B cell (primary cell): ENCODE data around the gene TKT. TPM values are rescaled to one million over a fixed set of nuclear protein-coding genes. Genes with fewer than 3 reads are reported as not detected.

Source experiments
- ATAC-seq: fragments of 200-7000 bp; cut with Tn5 transposase; one replicate; pipeline ENCODE4 v1.10.0; 2021; ENCODE audit warnings: low read depth, mild to moderate bottlenecking, moderate number of reproducible peaks, moderate library complexity
- CTCF ChIA-PET: fragments of 350-600 bp; sonication (Branson Sonifier 250); formaldehyde crosslinking; loops from one replicate; lab custom pipeline; 2021; ENCODE audit warnings: antibody characterized with exemption, inconsistent platforms; lab: Charles Lee
- POLR2A ChIA-PET: fragments of 350-600 bp; sonication (Branson Sonifier 250); formaldehyde crosslinking; loops from one replicate; lab custom pipeline; 2021; ENCODE audit warnings: antibody characterized with exemption; lab: Charles Lee
- DNase-seq: peaks from one replicate; pipeline ENCODE4 v3.0.0; 2013
- H2AFZ ChIP-seq: 2 replicates; pipeline ENCODE4 v1.6.1; 2012; ENCODE audit warnings: mild to moderate bottlenecking, low read depth, low read length; ENCODE audit not compliant: insufficient read depth, poor library complexity, severe bottlenecking
- H3K27ac ChIP-seq, 2 donors: 1 replicate in 1 of 2; 2 replicates in 1 of 2; pipeline ENCODE4 v1.5.1; 2012 to 2013; ENCODE audit warnings: low read length in 2 of 2, mild to moderate bottlenecking in 2 of 2, moderate library complexity in 1 of 2
- H3K27me3 ChIP-seq, 4 experiments: fragments of 200-600 bp in 1 of 4; sonication (generic) in 1 of 4; replicated peaks in 1 of 4; 1 replicate in 2 of 4; 2 replicates in 2 of 4; pipeline versions ENCODE4 v1.6.1 to v1.7.0; 2013 to 2016; ENCODE audit warnings: low read length in 3 of 4, mild to moderate bottlenecking in 2 of 4, mixed read lengths in 1 of 4, moderate library complexity in 1 of 4; ENCODE audit not compliant: insufficient read depth in 4 of 4, control insufficient read depth in 3 of 4; ENCODE audit errors: control extremely low read depth in 1 of 4
- H3K36me3 ChIP-seq, 2 experiments: replicated peaks in 1 of 2; 1 replicate in 1 of 2; 2 replicates in 1 of 2; pipeline versions ENCODE4 v1.6.1 to v1.7.1; 2013; ENCODE audit warnings: low read length in 1 of 2; ENCODE audit not compliant: insufficient read depth in 2 of 2, control insufficient read depth in 1 of 2; ENCODE audit errors: control extremely low read depth in 1 of 2, extremely low read depth in 1 of 2
- H3K4me1 ChIP-seq, 2 donors: fragments of 200-600 bp in 1 of 2; sonication (generic) in 1 of 2; 1 replicate in 1 of 2; 2 replicates in 1 of 2; pipeline versions ENCODE4 v1.5.1 to v1.6.1; 2013 to 2017; ENCODE audit warnings: low read length in 2 of 2; ENCODE audit not compliant: control insufficient read depth in 2 of 2, insufficient read depth in 2 of 2
- H3K4me2 ChIP-seq: replicated peaks from 2 replicates; pipeline ENCODE3; 2012; ENCODE audit warnings: mild to moderate bottlenecking, low read depth, low read length; ENCODE audit not compliant: poor library complexity, severe bottlenecking
- H3K4me3 ChIP-seq, 5 experiments: fragments of 200-600 bp in 1 of 5; sonication (generic) in 1 of 5; 1 replicate in 3 of 5; 2 replicates in 2 of 5; pipeline versions ENCODE4 v1.5.1 to v1.7.0; 2011 to 2016; ENCODE audit warnings: low read length in 4 of 5, mild to moderate bottlenecking in 4 of 5, low read depth in 2 of 5, control low read depth in 1 of 5, moderate library complexity in 1 of 5; ENCODE audit not compliant: insufficient read depth in 1 of 5; ENCODE audit errors: control extremely low read depth in 1 of 5, extremely low read depth in 1 of 5
- H3K79me2 ChIP-seq: fragments of 200-600 bp; sonication (generic); one replicate; pipeline ENCODE4 v1.6.0; 2016; ENCODE audit warnings: low read length; ENCODE audit not compliant: control insufficient read depth, insufficient read depth
- H3K9ac ChIP-seq: fragments of 200-600 bp; sonication (generic); 2 replicates; pipeline ENCODE4 v1.6.1; 2017; ENCODE audit warnings: mild to moderate bottlenecking, low read length, moderate library complexity
- H3K9me3 ChIP-seq, 3 donors: one replicate each; pipeline versions ENCODE4 v1.6.1 to v1.7.1; 2013; ENCODE audit warnings: low read length in 2 of 3; ENCODE audit not compliant: control insufficient read depth in 2 of 3, insufficient read depth in 1 of 3; ENCODE audit errors: control extremely low read depth in 1 of 3
- H4K20me1 ChIP-seq: 2 replicates; pipeline ENCODE4 v1.6.0; 2012; ENCODE audit warnings: mild to moderate bottlenecking, low read length; ENCODE audit not compliant: insufficient read depth, control insufficient read depth, poor library complexity, severe bottlenecking
- H3K27ac Mint-ChIP-seq: one replicate; pipeline ENCODE4 v1.8.0; 2021; ENCODE audit warnings: mixed read lengths
- H3K27me3 Mint-ChIP-seq: one replicate; pipeline ENCODE4 v1.8.0; 2021; ENCODE audit warnings: mixed read lengths
- H3K4me1 Mint-ChIP-seq: one replicate; pipeline ENCODE4 v1.8.0; 2021; ENCODE audit warnings: mixed read lengths
- H3K4me3 Mint-ChIP-seq: one replicate; pipeline ENCODE4 v1.8.0; 2021; ENCODE audit warnings: mixed read lengths
- H3K9me3 Mint-ChIP-seq: one replicate; pipeline ENCODE4 v1.8.0; 2022; ENCODE audit warnings: mixed read lengths; ENCODE audit not compliant: insufficient read depth
- EZH2 ChIP-seq: IDR thresholded peaks from 2 replicates; pipeline ENCODE4 v1.6.1; 2012; ENCODE audit warnings: borderline replicate concordance, low read depth, mild to moderate bottlenecking, moderate library complexity, low read length; ENCODE audit not compliant: insufficient read depth, poor library complexity, severe bottlenecking
- WGBS: methylation state at CpG from one replicate; pipeline ENCODE4 v1.1.5; 2013; ENCODE audit warnings: missing lambda C conversion rate; ENCODE audit not compliant: insufficient coverage; 5-methylcytosine and 5-hydroxymethylcytosine counted together
- intact Hi-C: fragments of 100-400 bp; cut with micrococcal nuclease; formaldehyde crosslinking; loops from one replicate; pipeline ENCODE4 v1.10.0; 2022
- polyA plus RNA-seq: library from polyadenylated mRNA; depleted of rRNA; stranded (reverse); fragments of >200 nt; gene quantifications from 2 replicates; pipeline ENCODE4 v1.2.3, GENCODE V29; 2012
- total RNA-seq, 2 donors: library from RNA; stranded (reverse); fragments of 120-200 nt in 1 of 2; gene quantifications; 1 replicate in 1 of 2; 2 replicates in 1 of 2; pipeline versions ENCODE4 v1.2.3 to v1.2.4, GENCODE V29; 2013 to 2022
- TF ChIP-seq, protein P1 (sequence below): fragments of 200-600 bp; IDR thresholded peaks from one replicate; pipeline ENCODE4 v1.8.0; 2022; ENCODE audit warnings: antibody characterized with exemption, mild to moderate bottlenecking

Gene TKT
- total and polyA plus RNA-seq, 2 donors (not counting 1 experiment from before 2014, with no cell fraction given): 69.5 to 81.0 TPM

DNA sequence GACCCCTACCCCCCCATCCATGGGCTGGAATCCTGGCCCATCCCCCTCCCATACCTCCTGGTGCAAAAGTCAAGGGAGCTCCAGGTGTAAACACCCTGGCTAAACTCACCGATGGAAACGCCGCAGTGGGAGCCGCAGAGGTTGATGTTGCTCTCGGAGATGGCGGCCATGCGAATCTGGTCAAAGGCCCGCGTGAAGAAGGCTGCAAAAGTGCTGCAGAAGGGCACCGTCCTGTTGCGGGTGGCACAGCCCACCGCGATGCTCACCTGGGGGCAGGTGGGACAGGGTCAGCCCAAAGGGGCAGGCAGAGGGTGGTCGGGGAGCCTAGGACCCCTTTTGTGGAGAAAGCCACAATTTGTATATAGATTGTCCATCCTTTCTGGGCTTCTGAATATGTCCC lies 26.7 kb downstream of the TKT start:
- TF ChIP-seq EZH2: no peak
- TF ChIP-seq, protein P1, sequence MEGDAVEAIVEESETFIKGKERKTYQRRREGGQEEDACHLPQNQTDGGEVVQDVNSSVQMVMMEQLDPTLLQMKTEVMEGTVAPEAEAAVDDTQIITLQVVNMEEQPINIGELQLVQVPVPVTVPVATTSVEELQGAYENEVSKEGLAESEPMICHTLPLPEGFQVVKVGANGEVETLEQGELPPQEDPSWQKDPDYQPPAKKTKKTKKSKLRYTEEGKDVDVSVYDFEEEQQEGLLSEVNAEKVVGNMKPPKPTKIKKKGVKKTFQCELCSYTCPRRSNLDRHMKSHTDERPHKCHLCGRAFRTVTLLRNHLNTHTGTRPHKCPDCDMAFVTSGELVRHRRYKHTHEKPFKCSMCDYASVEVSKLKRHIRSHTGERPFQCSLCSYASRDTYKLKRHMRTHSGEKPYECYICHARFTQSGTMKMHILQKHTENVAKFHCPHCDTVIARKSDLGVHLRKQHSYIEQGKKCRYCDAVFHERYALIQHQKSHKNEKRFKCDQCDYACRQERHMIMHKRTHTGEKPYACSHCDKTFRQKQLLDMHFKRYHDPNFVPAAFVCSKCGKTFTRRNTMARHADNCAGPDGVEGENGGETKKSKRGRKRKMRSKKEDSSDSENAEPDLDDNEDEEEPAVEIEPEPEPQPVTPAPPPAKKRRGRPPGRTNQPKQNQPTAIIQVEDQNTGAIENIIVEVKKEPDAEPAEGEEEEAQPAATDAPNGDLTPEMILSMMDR: no peak
- Histone ChIP-seq H3K9ac (no peak overlapping the region), H3K79me2 (no peaks in the 10 kb centered on the region), H3K27me3 (no peaks in the 10 kb centered on the region), H3K4me1 (no peaks in the 10 kb centered on the region), H3K27ac (no peak overlapping the region), H3K4me3 (no peak overlapping the region), H4K20me1 (no peaks in the 10 kb centered on the region), H2AFZ (no peak overlapping the region), H3K4me2 (no peak overlapping the region), H3K36me3 (peaks cover 0 to 93% of the 10 kb centered on the region in 2 experiments), H3K9me3 (no peaks in the 10 kb centered on the region)
- Mint-ChIP-seq H3K9me3 (no peaks in the 10 kb centered on the region), H3K4me3 (no peak overlapping the region), H3K4me1 (no peaks in the 10 kb centered on the region), H3K27me3 (no peaks in the 10 kb centered on the region), H3K27ac (no peak overlapping the region)
- intact Hi-C loops: no loop called here
- ChIA-PET POLR2A (no interaction called here), CTCF (no interaction called here)
- no peak for ATAC-seq
- WGBS: 96% methylated on average over 14 of the region's 14 CpGs
- DNase-seq: no peak

DNA sequence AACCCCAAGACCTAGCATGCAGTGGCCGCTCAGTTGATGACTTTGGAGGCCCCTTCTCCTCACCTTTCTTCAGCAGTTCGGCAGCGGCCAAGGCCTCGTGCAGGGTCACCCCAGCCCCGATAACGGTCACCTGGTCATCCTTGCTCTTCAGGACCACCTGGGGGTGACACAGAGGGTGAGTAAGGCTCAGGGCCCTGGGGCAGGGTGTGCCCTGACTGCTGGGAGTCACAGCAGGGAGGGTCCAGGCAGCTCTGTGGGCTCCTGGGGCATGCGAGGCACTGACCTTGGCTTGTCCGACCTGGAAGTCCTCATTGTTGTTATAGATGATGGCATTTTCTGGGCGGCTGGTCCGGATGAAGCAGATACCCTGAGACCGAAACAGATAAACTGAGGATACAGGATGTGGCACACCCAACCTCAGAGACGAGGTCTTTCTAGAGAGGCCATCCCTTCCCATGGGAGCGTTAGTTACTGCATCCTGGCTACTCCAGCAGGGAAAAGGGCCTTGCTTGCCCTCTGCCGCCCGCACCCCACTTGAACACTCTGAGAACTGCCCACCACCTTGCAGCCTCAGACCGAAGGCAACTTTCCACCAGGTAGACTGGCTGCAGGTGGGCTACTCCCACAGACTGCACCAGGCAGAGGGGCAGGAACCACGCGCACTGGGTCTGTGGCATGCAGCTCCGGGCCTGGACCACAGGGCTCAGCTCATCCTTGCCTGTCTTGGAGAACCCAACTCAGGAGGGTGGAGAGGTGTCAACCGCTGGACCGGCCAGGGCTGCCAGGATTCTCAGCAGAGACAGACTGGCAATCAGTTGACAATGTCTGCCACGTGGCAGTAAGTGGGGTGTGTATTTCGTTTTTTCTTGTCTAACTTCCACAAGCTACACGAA lies 27.6 kb downstream of the TKT start:
- Histone ChIP-seq H3K9ac (no peak overlapping the region), H3K4me2 (no peak overlapping the region), H3K79me2 (no peaks in the 10 kb centered on the region), H3K36me3 (peaks cover 0 to 90% of the 10 kb centered on the region in 2 experiments), H3K27ac (no peak overlapping the region), H3K4me3 (no peak overlapping the region), H4K20me1 (no peaks in the 10 kb centered on the region), H3K9me3 (no peaks in the 10 kb centered on the region), H2AFZ (no peak overlapping the region), H3K27me3 (no peaks in the 10 kb centered on the region), H3K4me1 (no peaks in the 10 kb centered on the region)
- ChIA-PET POLR2A (no interaction called here), CTCF (interaction anchor here (1.9 kb wide), 1 partner anchor 32 kb away, joined by 5 read pairs; no protein-coding TSS in a partner anchor)
- TF ChIP-seq EZH2: no peak
- TF ChIP-seq, protein P1: no peak
- ATAC-seq (no peak), DNase-seq (no peak)
- intact Hi-C loops: no loop called here
- 98% methylated on average over 18 of the region's 24 CpGs for WGBS
- Mint-ChIP-seq H3K27ac (no peak overlapping the region), H3K4me1 (no peaks in the 10 kb centered on the region), H3K4me3 (no peak overlapping the region), H3K27me3 (no peaks in the 10 kb centered on the region), H3K9me3 (no peaks in the 10 kb centered on the region)
